Osteoblast (primary cell): Measurements from ENCODE around the gene PAPOLG. TPM values are rescaled to one million over a fixed set of nuclear protein-coding genes. Genes with fewer than 3 reads are reported as not detected.

Source experiments
- DNase-seq: peaks from one replicate; pipeline ENCODE4 v3.0.0; 2011; ENCODE audit warnings: low spot score, mixed read lengths; ENCODE audit not compliant: insufficient read length; ENCODE audit errors: missing footprints
- H2AFZ ChIP-seq: 2 replicates; pipeline ENCODE4 v1.6.0; 2011; ENCODE audit warnings: mild to moderate bottlenecking, low read length
- H3K27ac ChIP-seq: 2 replicates; pipeline ENCODE4 v1.5.1; 2011; ENCODE audit warnings: mild to moderate bottlenecking, low read depth, low read length, moderate library complexity
- H3K27me3 ChIP-seq: 2 replicates; pipeline ENCODE4 v1.6.0; 2012; ENCODE audit warnings: mild to moderate bottlenecking, control low read depth, inconsistent platforms, low read length, moderate library complexity; ENCODE audit not compliant: insufficient read depth
- H3K36me3 ChIP-seq: 2 replicates; pipeline ENCODE4 v1.5.1; 2011; ENCODE audit warnings: mild to moderate bottlenecking, low read length, control low read depth, moderate library complexity; ENCODE audit not compliant: insufficient read depth
- H3K4me1 ChIP-seq: 2 replicates; pipeline ENCODE4 v1.5.1; 2011; ENCODE audit warnings: mild to moderate bottlenecking, low read length, control low read depth, moderate library complexity; ENCODE audit not compliant: insufficient read depth
- H3K4me2 ChIP-seq: 2 replicates; pipeline ENCODE4 v1.6.0; 2011; ENCODE audit warnings: mild to moderate bottlenecking, low read length; ENCODE audit not compliant: insufficient read depth
- H3K4me3 ChIP-seq: fragments of 200-600 bp; sonication (generic); 3 replicates; pipeline ENCODE4 v1.5.1; 2012; ENCODE audit warnings: mild to moderate bottlenecking, low read length, inconsistent platforms; ENCODE audit not compliant: insufficient read depth
- H3K79me2 ChIP-seq: 2 replicates; pipeline ENCODE4 v1.6.0; 2012; ENCODE audit warnings: mild to moderate bottlenecking, low read length, control low read depth, inconsistent platforms; ENCODE audit not compliant: insufficient read depth
- H3K9me3 ChIP-seq: 2 replicates; pipeline ENCODE4 v1.5.1; 2011; ENCODE audit warnings: low read depth, low read length, control low read depth
- H4K20me1 ChIP-seq: 2 replicates; pipeline ENCODE4 v1.6.0; 2012; ENCODE audit warnings: mild to moderate bottlenecking, low read length, control low read depth; ENCODE audit not compliant: insufficient read depth
- total RNA-seq: library from RNA; depleted of rRNA; stranded (reverse); fragments of >200 nt; gene quantifications from 2 replicates; pipeline ENCODE4 v1.2.3, GENCODE V29; 2012
- TF ChIP-seq, protein P1 (sequence below): IDR thresholded peaks from 2 replicates; pipeline ENCODE4 v1.5.1; 2011; ENCODE audit warnings: mild to moderate bottlenecking, low read depth, low read length, moderate library complexity; ENCODE audit errors: extremely low read depth

Gene PAPOLG
- total RNA-seq, 1 donor, result 19.9 TPM

- Histone ChIP-seq H3K4me3 (no peak overlapping the region), H4K20me1 (no peaks in the 10 kb centered on the region), H3K9me3 (no peaks in the 10 kb centered on the region), H3K4me1 (no peaks in the 10 kb centered on the region), H3K27ac (no peak overlapping the region), H3K27me3 (peaks cover 29% of the 10 kb centered on the region), H3K4me2 (no peak overlapping the region), H2AFZ (no peak overlapping the region), H3K79me2 (no peaks in the 10 kb centered on the region), H3K36me3 (no peaks in the 10 kb centered on the region)
- TF ChIP-seq, protein P1, sequence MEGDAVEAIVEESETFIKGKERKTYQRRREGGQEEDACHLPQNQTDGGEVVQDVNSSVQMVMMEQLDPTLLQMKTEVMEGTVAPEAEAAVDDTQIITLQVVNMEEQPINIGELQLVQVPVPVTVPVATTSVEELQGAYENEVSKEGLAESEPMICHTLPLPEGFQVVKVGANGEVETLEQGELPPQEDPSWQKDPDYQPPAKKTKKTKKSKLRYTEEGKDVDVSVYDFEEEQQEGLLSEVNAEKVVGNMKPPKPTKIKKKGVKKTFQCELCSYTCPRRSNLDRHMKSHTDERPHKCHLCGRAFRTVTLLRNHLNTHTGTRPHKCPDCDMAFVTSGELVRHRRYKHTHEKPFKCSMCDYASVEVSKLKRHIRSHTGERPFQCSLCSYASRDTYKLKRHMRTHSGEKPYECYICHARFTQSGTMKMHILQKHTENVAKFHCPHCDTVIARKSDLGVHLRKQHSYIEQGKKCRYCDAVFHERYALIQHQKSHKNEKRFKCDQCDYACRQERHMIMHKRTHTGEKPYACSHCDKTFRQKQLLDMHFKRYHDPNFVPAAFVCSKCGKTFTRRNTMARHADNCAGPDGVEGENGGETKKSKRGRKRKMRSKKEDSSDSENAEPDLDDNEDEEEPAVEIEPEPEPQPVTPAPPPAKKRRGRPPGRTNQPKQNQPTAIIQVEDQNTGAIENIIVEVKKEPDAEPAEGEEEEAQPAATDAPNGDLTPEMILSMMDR, result no peak
- DNase-seq, result no peak
Measured at GRCh38 chr2:60837123-60837522, 81.1 kb downstream of the PAPOLG start.

- Histone ChIP-seq H2AFZ (no peak overlapping the region), H3K27ac (no peak overlapping the region), H3K36me3 (no peaks in the 10 kb centered on the region), H3K79me2 (no peaks in the 10 kb centered on the region), H3K4me3 (no peak overlapping the region), H3K4me1 (no peaks in the 10 kb centered on the region), H3K27me3 (peaks cover 22% of the 10 kb centered on the region), H3K4me2 (no peak overlapping the region), H3K9me3 (no peaks in the 10 kb centered on the region), H4K20me1 (no peaks in the 10 kb centered on the region)
- no peak for DNase-seq
- TF ChIP-seq, protein P1, result no peak
Measured at GRCh38 chr2:60838481-60838880, 82.4 kb downstream of the PAPOLG start.

DNA sequence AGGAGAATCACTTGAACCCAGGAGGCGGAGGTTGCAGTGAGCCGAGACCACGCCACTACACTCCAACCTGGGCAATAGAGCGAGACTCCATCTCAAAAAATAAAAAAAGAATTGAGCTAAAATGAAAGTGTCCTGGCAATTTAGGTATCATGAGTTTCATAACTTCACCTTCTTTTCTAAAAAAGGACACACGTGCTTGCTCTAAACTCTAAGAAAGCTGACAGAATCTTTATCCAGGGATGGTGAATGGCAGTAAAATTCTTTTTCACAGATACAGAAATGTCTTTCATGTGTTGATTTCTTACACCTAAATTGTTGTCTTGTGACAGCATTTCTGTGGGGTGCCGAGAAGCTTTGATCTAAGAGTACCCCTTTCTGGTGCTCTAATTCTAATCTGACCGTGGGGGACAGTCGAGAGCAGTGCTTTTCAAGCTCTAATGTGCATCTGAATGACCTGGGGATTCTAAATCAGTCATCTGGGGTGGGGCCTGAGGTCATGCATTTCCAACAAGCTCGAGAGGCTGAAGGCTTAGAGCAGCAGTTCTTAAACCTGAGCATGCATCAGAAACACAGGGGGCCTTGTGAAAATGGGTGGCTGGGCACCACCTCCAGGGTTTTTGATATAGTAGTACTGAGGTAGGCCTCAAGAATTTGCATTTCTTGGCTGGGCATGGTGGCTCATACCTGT is 83.2 kb downstream of the PAPOLG start:
- Histone ChIP-seq H3K4me1 (no peaks in the 10 kb centered on the region), H3K36me3 (no peaks in the 10 kb centered on the region), H4K20me1 (no peaks in the 10 kb centered on the region), H3K9me3 (no peaks in the 10 kb centered on the region), H3K4me2 (no peak overlapping the region), H3K27me3 (peaks cover 16% of the 10 kb centered on the region), H3K27ac (no peak overlapping the region), H3K4me3 (no peak overlapping the region), H2AFZ (no peak overlapping the region), H3K79me2 (no peaks in the 10 kb centered on the region)
- TF ChIP-seq, protein P1, result no peak
- no peak for DNase-seq

DNA sequence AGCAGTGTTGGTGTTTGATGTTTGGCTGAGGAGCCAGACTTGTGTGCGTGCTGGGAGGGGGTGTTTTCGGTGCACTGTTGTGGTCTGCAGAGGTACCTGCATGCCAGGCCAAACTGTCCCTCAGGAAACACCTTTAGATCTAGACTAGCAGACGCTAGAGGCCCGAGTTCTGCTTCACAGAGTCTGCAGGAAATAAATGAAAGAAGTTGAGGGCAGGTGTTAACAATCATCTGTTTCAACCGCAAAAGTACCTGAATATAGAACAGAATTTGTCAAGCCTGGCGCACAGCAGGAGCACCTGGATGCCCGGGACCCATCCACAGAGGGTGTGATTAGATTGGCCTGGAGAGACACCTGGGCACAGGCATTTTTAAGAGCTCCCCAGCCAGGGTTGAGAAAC is 84.8 kb downstream of the PAPOLG start:
- Histone ChIP-seq H3K36me3 (no peaks in the 10 kb centered on the region), H3K4me1 (no peaks in the 10 kb centered on the region), H3K27me3 (peaks cover 5% of the 10 kb centered on the region), H2AFZ (no peak overlapping the region), H3K4me3 (no peak overlapping the region), H3K4me2 (no peak overlapping the region), H3K79me2 (no peaks in the 10 kb centered on the region), H3K27ac (no peak overlapping the region), H4K20me1 (no peaks in the 10 kb centered on the region), H3K9me3 (no peaks in the 10 kb centered on the region)
- TF ChIP-seq, protein P1, result no peak
- peak; percentile 23 for DNase-seq
